ENCODE results near the gene ADCY1. TPM values are rescaled to one million over a fixed set of nuclear protein-coding genes. Genes with fewer than 3 reads are reported as not detected.

The ADCY1 gene
- total and polyA plus RNA-seq, 2 donors (not counting 1 experiment from before 2014, with no cell fraction given) = 0.23 to 2.5 TPM

GRCh38 chr7:45601094-45601493, 26.9 kb downstream of the ADCY1 start:
- H3K4me3 ChIP-seq (replicated peaks in 1 of 4; ENCODE audit: control extremely low read depth in 1 of 4, insufficient read depth in 1 of 4, low read depth in 3 of 4, low read length in 4 of 4) = no peak overlapping the region
- no peaks in the 10 kb centered on the region for H3K9me3 ChIP-seq (ENCODE audit: control insufficient read depth, insufficient read depth, low read depth, low read length)
- H3K4me2 ChIP-seq (ENCODE audit: extremely low read depth, insufficient read depth, low read length) = no peak overlapping the region
- H3K36me3 ChIP-seq (ENCODE audit: control insufficient read depth, insufficient read depth, low read length) = no peaks in the 10 kb centered on the region
- H2AFZ ChIP-seq (ENCODE audit: low read length) = no peak overlapping the region
- H3K27me3 ChIP-seq (ENCODE audit: control insufficient read depth, insufficient read depth, low read length) = no peaks in the 10 kb centered on the region
- no peaks in the 10 kb centered on the region for H3K4me1 ChIP-seq (ENCODE audit: control insufficient read depth, extremely low read depth, insufficient read depth, low read length)
- no peaks in the 10 kb centered on the region for H4K20me1 ChIP-seq (ENCODE audit: control insufficient read depth, extremely low read depth, insufficient read depth, low read length)
- H3K79me2 ChIP-seq (ENCODE audit: control insufficient read depth, insufficient read depth, low read length) = no peaks in the 10 kb centered on the region
- DNase-seq (ENCODE audit: low read depth in 2 of 2) = no peak
- H3K9ac ChIP-seq (ENCODE audit: insufficient read depth, low read length) = no peak overlapping the region
- TF ChIP-seq CTCF (conservative IDR thresholded peaks at IDR 0.05 in 1 of 2, IDR thresholded peaks at IDR 0.05 in 1 of 2; ENCODE audit: low read depth in 1 of 2, low read length in 2 of 2) = no peak
- no peak for TF ChIP-seq EZH2 (IDR thresholded peaks at IDR 0.05; ENCODE audit: low read length, missing control alignments)
- H3K27ac ChIP-seq (ENCODE audit: insufficient read depth, low read length) = no peak overlapping the region

GRCh38 chr7:45601816-45602540, 27.8 kb downstream of the ADCY1 start:
- Histone ChIP-seq H3K4me3 (replicated peaks in 1 of 4; ENCODE audit: control extremely low read depth in 1 of 4, insufficient read depth in 1 of 4, low read depth in 3 of 4, low read length in 4 of 4) (no peak overlapping the region), H3K79me2 (ENCODE audit: control insufficient read depth, insufficient read depth, low read length) (no peaks in the 10 kb centered on the region), H3K9ac (ENCODE audit: insufficient read depth, low read length) (no peak overlapping the region), H2AFZ (ENCODE audit: low read length) (no peak overlapping the region), H3K9me3 (ENCODE audit: control insufficient read depth, insufficient read depth, low read depth, low read length) (no peaks in the 10 kb centered on the region), H3K4me1 (ENCODE audit: control insufficient read depth, extremely low read depth, insufficient read depth, low read length) (no peaks in the 10 kb centered on the region), H3K4me2 (ENCODE audit: extremely low read depth, insufficient read depth, low read length) (no peak overlapping the region), H3K27ac (ENCODE audit: insufficient read depth, low read length) (no peak overlapping the region), H4K20me1 (ENCODE audit: control insufficient read depth, extremely low read depth, insufficient read depth, low read length) (no peaks in the 10 kb centered on the region), H3K36me3 (ENCODE audit: control insufficient read depth, insufficient read depth, low read length) (no peaks in the 10 kb centered on the region), H3K27me3 (ENCODE audit: control insufficient read depth, insufficient read depth, low read length) (no peaks in the 10 kb centered on the region)
- DNase-seq (ENCODE audit: low read depth in 2 of 2) = no peak
- TF ChIP-seq EZH2 (IDR thresholded peaks at IDR 0.05; ENCODE audit: low read length, missing control alignments) = no peak
- TF ChIP-seq CTCF (conservative IDR thresholded peaks at IDR 0.05 in 1 of 2, IDR thresholded peaks at IDR 0.05 in 1 of 2; ENCODE audit: low read depth in 1 of 2, low read length in 2 of 2) = no peak

DNA sequence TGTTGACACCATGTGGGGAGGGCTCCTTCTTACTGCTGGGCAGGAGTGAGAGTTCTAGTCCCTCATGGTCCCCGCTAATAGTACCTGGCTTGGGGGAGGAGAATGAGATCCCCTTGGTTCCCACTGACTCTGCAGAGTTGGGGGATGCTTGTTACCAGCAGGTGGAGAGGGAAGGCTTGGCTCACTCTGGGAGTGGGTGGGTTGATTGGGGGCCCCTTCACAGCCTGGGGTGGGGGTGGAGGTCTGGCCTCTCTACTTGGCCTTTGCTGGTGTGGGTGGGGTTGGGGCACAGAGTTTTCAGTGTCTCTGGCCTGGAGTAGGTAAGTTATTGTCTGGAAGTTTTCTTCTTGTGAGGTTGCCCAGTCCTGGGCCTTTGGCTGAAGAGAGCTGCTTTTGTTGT, 31.9 kb downstream of the ADCY1 start:
- Histone ChIP-seq H3K4me2 (ENCODE audit: extremely low read depth, insufficient read depth, low read length) (no peak overlapping the region), H3K27me3 (ENCODE audit: control insufficient read depth, insufficient read depth, low read length) (no peaks in the 10 kb centered on the region), H3K79me2 (ENCODE audit: control insufficient read depth, insufficient read depth, low read length) (no peaks in the 10 kb centered on the region), H4K20me1 (ENCODE audit: control insufficient read depth, extremely low read depth, insufficient read depth, low read length) (no peaks in the 10 kb centered on the region), H3K4me3 (replicated peaks in 1 of 4; ENCODE audit: control extremely low read depth in 1 of 4, insufficient read depth in 1 of 4, low read depth in 3 of 4, low read length in 4 of 4) (no peak overlapping the region), H3K9me3 (ENCODE audit: control insufficient read depth, insufficient read depth, low read depth, low read length) (no peaks in the 10 kb centered on the region), H3K9ac (ENCODE audit: insufficient read depth, low read length) (no peak overlapping the region), H3K4me1 (ENCODE audit: control insufficient read depth, extremely low read depth, insufficient read depth, low read length) (no peaks in the 10 kb centered on the region), H3K27ac (ENCODE audit: insufficient read depth, low read length) (no peak overlapping the region), H3K36me3 (ENCODE audit: control insufficient read depth, insufficient read depth, low read length) (no peaks in the 10 kb centered on the region), H2AFZ (ENCODE audit: low read length) (no peak overlapping the region)
- TF ChIP-seq EZH2 (IDR thresholded peaks at IDR 0.05; ENCODE audit: low read length, missing control alignments) = no peak
- TF ChIP-seq CTCF (conservative IDR thresholded peaks at IDR 0.05 in 1 of 2, IDR thresholded peaks at IDR 0.05 in 1 of 2; ENCODE audit: low read depth in 1 of 2, low read length in 2 of 2) = no peak
- no peak for DNase-seq (ENCODE audit: low read depth in 2 of 2)
